Endothelial cell of umbilical vein (primary cell): ENCODE results near the gene STKLD1. TPM values are rescaled to one million over a fixed set of nuclear protein-coding genes. Genes with fewer than 3 reads are reported as not detected.

ENCODE experiments used
- BruUV-seq: library from RNA; stranded (reverse); fragments of 400-500 nt; replicated peaks from 2 replicates; lab custom pipeline; 2021; lab: Mats Ljungman, UMichigan
- CTCF ChIA-PET: fragments of 300-600, 350-600 bp; sonication (Branson Sonifier 250); formaldehyde crosslinking; loops from one replicate; lab custom pipeline; 2021; ENCODE audit warnings: antibody characterized with exemption, inconsistent platforms; lab: Charles Lee
- POLR2A ChIA-PET: fragments of 300-600, 350-600 bp; sonication (Branson Sonifier 250); formaldehyde crosslinking; loops from one replicate; lab custom pipeline; 2021; ENCODE audit warnings: antibody characterized with exemption, inconsistent platforms; lab: Charles Lee
- DNase-seq: peaks from one replicate; pipeline ENCODE4 v3.0.0-alpha.2; 2011; ENCODE audit warnings: low read depth, low spot score
- FAIRE-seq: peaks from 2 replicates; lab custom pipeline; 2011; peaks lifted over from hg19 to GRCh38; lab: Jason Lieb, UNC
- H2AFZ ChIP-seq: 2 replicates; pipeline ENCODE4 v1.6.0; 2012; ENCODE audit warnings: low read depth, low read length, control low read depth, inconsistent platforms
- H3K27ac ChIP-seq: 2 replicates; pipeline ENCODE4 v1.5.1; 2011; ENCODE audit warnings: low read depth, mild to moderate bottlenecking, control low read depth, low read length, moderate library complexity; ENCODE audit not compliant: insufficient read depth
- H3K27me3 ChIP-seq, 2 experiments: 2 replicates each; pipeline versions ENCODE4 v1.6.0 to v1.6.1; 2011; ENCODE audit warnings: low read length in 2 of 2, mixed read lengths in 1 of 2; ENCODE audit not compliant: control insufficient read depth in 2 of 2, insufficient read depth in 2 of 2
- H3K36me3 ChIP-seq, 2 experiments: 2 replicates in 1 of 2; 3 replicates in 1 of 2; pipeline ENCODE4 v1.5.1; 2011; ENCODE audit warnings: low read length in 2 of 2, mild to moderate bottlenecking in 1 of 2, moderate library complexity in 1 of 2; ENCODE audit not compliant: control insufficient read depth in 2 of 2, insufficient read depth in 2 of 2; ENCODE audit errors: extremely low read depth in 1 of 2
- H3K4me1 ChIP-seq: 3 replicates; pipeline ENCODE4 v1.5.1; 2011; ENCODE audit warnings: mild to moderate bottlenecking, low read length; ENCODE audit not compliant: control insufficient read depth, insufficient read depth; ENCODE audit errors: extremely low read depth
- H3K4me2 ChIP-seq: 2 replicates; pipeline ENCODE4 v1.6.1; 2011; ENCODE audit warnings: low read length, control low read depth, mixed read lengths; ENCODE audit not compliant: insufficient read depth
- H3K4me3 ChIP-seq, 3 experiments: fragments of 200-600 bp in 1 of 3; sonication (generic), shearing (Covaris generic) in 1 of 3; replicated peaks in 1 of 3; 2 replicates each; pipeline ENCODE4 v1.5.1; 2011 to 2016; ENCODE audit warnings: control low read depth in 3 of 3, low read length in 3 of 3, mild to moderate bottlenecking in 2 of 3, inconsistent platforms in 1 of 3, low read depth in 1 of 3, moderate library complexity in 1 of 3; ENCODE audit not compliant: insufficient read depth in 1 of 3
- H3K79me2 ChIP-seq: 2 replicates; pipeline ENCODE4 v1.6.0; 2012; ENCODE audit warnings: low read length, inconsistent platforms; ENCODE audit not compliant: control insufficient read depth, insufficient read depth
- H3K9ac ChIP-seq: replicated peaks from 2 replicates; pipeline ENCODE3; 2011; ENCODE audit warnings: low read length, control low read depth; ENCODE audit not compliant: insufficient read depth; ENCODE audit errors: extremely low read depth
- H3K9me1 ChIP-seq: replicated peaks from 3 replicates; pipeline ENCODE4 v1.6.0; 2011; ENCODE audit warnings: mild to moderate bottlenecking, low read length; ENCODE audit not compliant: control insufficient read depth, insufficient read depth; ENCODE audit errors: extremely low read depth
- H3K9me3 ChIP-seq: replicated peaks from 2 replicates; pipeline ENCODE4 v1.5.1; 2012; ENCODE audit warnings: low read length, inconsistent platforms; ENCODE audit not compliant: control insufficient read depth, insufficient read depth
- H4K20me1 ChIP-seq: replicated peaks from 2 replicates; pipeline ENCODE3; 2011; ENCODE audit warnings: mild to moderate bottlenecking, low read length; ENCODE audit not compliant: control insufficient read depth, insufficient read depth; ENCODE audit errors: extremely low read depth
- CTCF ChIP-seq, 2 donors: IDR thresholded peaks; 1 replicate in 1 of 2; 2 replicates in 1 of 2; pipeline ENCODE4 v1.5.1; 2011; ENCODE audit warnings: low read length in 2 of 2, mild to moderate bottlenecking in 2 of 2, moderate library complexity in 2 of 2, control low read depth in 1 of 2, inconsistent platforms in 1 of 2, low read depth in 1 of 2; ENCODE audit not compliant: insufficient read depth in 1 of 2; ENCODE audit errors: extremely low read depth in 1 of 2
- EZH2 ChIP-seq: IDR thresholded peaks from 2 replicates; pipeline ENCODE4 v1.6.1; 2012; ENCODE audit warnings: borderline replicate concordance, low read depth, mild to moderate bottlenecking, moderate library complexity, low read length, inconsistent platforms; ENCODE audit not compliant: severe bottlenecking
- FOS ChIP-seq: IDR thresholded peaks from 2 replicates; pipeline ENCODE4 v1.6.1; 2011; ENCODE audit warnings: mild to moderate bottlenecking, low read length, moderate library complexity, borderline replicate concordance; ENCODE audit not compliant: insufficient read depth
- GATA2 ChIP-seq: IDR thresholded peaks from 2 replicates; pipeline ENCODE4 v1.7.0; 2011; ENCODE audit warnings: low read depth, mild to moderate bottlenecking, moderate library complexity, mixed read lengths, low read length; ENCODE audit not compliant: insufficient read length, insufficient read depth
- JUN ChIP-seq: IDR thresholded peaks from 2 replicates; pipeline ENCODE4 v1.6.1; 2011; ENCODE audit warnings: borderline replicate concordance, low read depth; ENCODE audit not compliant: insufficient read length, insufficient read depth
- MAX ChIP-seq: IDR thresholded peaks from 2 replicates; pipeline ENCODE4 v1.6.1; 2011; ENCODE audit not compliant: insufficient read depth, insufficient read length
- MYC ChIP-seq: IDR thresholded peaks from one replicate; pipeline ENCODE4 v1.6.1; 2011; ENCODE audit warnings: mild to moderate bottlenecking, low read depth, low read length
- POLR2A ChIP-seq: IDR thresholded peaks from 2 replicates; pipeline ENCODE4 v1.6.1; 2012; ENCODE audit warnings: low read depth, mild to moderate bottlenecking, control low read depth, low read length
- POLR2AphosphoS5 ChIP-seq: IDR thresholded peaks from 2 replicates; pipeline ENCODE4 v1.6.1; 2012; ENCODE audit warnings: low read depth, mild to moderate bottlenecking, control low read depth, low read length, moderate library complexity; ENCODE audit not compliant: insufficient read depth
- dilution Hi-C: fragments of 300-500 bp; cut with MboI; formaldehyde crosslinking; loops from one replicate; pipeline ENCODE4 v1.15.0; 2019; ENCODE audit warnings: low sequenced_read_pairs; ENCODE audit not compliant: extremely low pct_ligation_motif_present
- intact Hi-C: fragments of 100-400 bp; cut with micrococcal nuclease; formaldehyde crosslinking; loops from one replicate; pipeline ENCODE4 v1.10.0; 2022
- polyA plus RNA-seq, 4 experiments: library from polyadenylated mRNA; depleted of rRNA in 3 of 4; stranded (reverse) in 3 of 4; unstranded in 1 of 4; fragments of >200 nt; gene quantifications; 2 replicates each; pipeline versions ENCODE4 v1.2.1 to v1.2.3, GENCODE V29; 2011 to 2012; ENCODE audit warnings: missing spikeins in 1 of 4
- total RNA-seq: library from RNA; stranded (reverse); gene quantifications from 2 replicates; pipeline ENCODE4 v1.2.3, GENCODE V29; 2021

STKLD1 gene
- total and polyA plus RNA-seq, 2 donors (not counting 3 experiments of a cell fraction or from before 2014, with no cell fraction given), result 0.29 to 0.77 TPM

DNA sequence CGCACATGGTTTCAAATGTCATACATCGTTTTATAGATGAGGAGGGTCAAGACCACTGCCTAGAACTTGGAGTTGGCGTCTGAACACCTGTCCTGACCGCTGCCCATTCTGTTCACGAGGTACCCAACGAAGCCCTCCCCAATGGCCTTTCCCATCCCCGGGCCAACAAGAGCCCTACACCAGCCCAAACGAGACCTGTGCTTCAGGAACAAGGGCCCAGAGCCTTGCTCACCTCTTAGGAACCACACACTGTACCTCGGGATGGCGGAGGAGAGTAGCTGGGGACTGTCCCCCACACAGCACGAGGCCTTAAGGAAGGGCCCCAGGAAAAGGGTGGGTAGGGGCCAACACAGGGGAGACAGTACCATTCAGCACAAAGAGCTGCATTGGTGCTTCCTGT lies 43.2 kb upstream of the STKLD1 start:
- CTCF ChIA-PET, result no interaction called here
- no peaks in the 10 kb centered on the region for H3K9me1 ChIP-seq
- no peak overlapping the region for H3K9ac ChIP-seq
- intact Hi-C loops, result no loop called here
- peaks cover 11 to 38% of the 10 kb centered on the region in 2 experiments for H3K36me3 ChIP-seq
- H3K4me3 ChIP-seq, result no peak overlapping the region
- TF ChIP-seq GATA2 (no peak), EZH2 (no peak)
- dilution Hi-C loops, result no loop called here
- H3K4me2 ChIP-seq, result no peak overlapping the region
- peaks cover 7% of the 10 kb centered on the region for H3K4me1 ChIP-seq
- H2AFZ ChIP-seq, result no peak overlapping the region
- peaks cover 23% of the 10 kb centered on the region for H3K79me2 ChIP-seq
- FAIRE-seq (no peak), DNase-seq (no peak)
- H3K27me3 ChIP-seq, result no peaks in the 10 kb centered on the region
- H3K9me3 ChIP-seq, result no peaks in the 10 kb centered on the region
- no peaks in the 10 kb centered on the region for H4K20me1 ChIP-seq
- no peak overlapping the region for H3K27ac ChIP-seq
- POLR2A ChIA-PET, result no interaction called here
- BruUV-seq, result no TSS peak

GRCh38 chr9:133333566-133333965 lies 42.6 kb upstream of the STKLD1 start:
- Histone ChIP-seq H3K27ac (no peak overlapping the region), H3K4me1 (peaks cover 7% of the 10 kb centered on the region), H3K36me3 (peaks cover 11 to 38% of the 10 kb centered on the region in 2 experiments), H3K9me1 (no peaks in the 10 kb centered on the region), H3K9ac (no peak overlapping the region), H4K20me1 (no peaks in the 10 kb centered on the region), H3K4me3 (no peak overlapping the region), H2AFZ (no peak overlapping the region), H3K9me3 (no peaks in the 10 kb centered on the region), H3K79me2 (peaks cover 23% of the 10 kb centered on the region), H3K27me3 (no peaks in the 10 kb centered on the region), H3K4me2 (no peak overlapping the region)
- intact Hi-C loops (no loop called here), dilution Hi-C loops (no loop called here)
- no TSS peak for BruUV-seq
- POLR2A ChIA-PET, result no interaction called here
- CTCF ChIA-PET, result interaction anchor here (0.7 to 2.4 kb wide), 2 partner anchors 95 to 147 kb away, joined by 3 to 18 read pairs; no protein-coding TSS in a partner anchor
- DNase-seq, result no peak
- no peak for TF ChIP-seq MAX
- no peak for TF ChIP-seq POLR2AphosphoS5
- TF ChIP-seq CTCF (IDR thresholded peaks at IDR 0.05; ENCODE audit: extremely low read depth in 1 of 2, insufficient read depth in 1 of 2, low read depth in 1 of 2, low read length in 2 of 2), result no peak
- TF ChIP-seq MYC, result no peak
- TF ChIP-seq GATA2, result no peak
- no peak for TF ChIP-seq POLR2A
- TF ChIP-seq FOS, result no peak
- TF ChIP-seq JUN, result no peak
- TF ChIP-seq EZH2, result no peak
- no peak for FAIRE-seq
